HEK293 (cell line): ENCODE data around the gene PGM2.

Experiments used
- CTCF ChIA-PET: fragments of 350-600 bp; formaldehyde crosslinking; extraction: SDS; loops from one replicate; lab custom pipeline; 2021; ENCODE audit warnings: antibody characterized with exemption; lab: Yijun Ruan, JAX
- POLR2A ChIA-PET: fragments of 300-600 bp; formaldehyde crosslinking; extraction: SDS; loops from one replicate; lab custom pipeline; 2020; ENCODE audit warnings: antibody characterized with exemption, inconsistent platforms; lab: Yijun Ruan, JAX
- H3K27ac ChIP-seq: fragments of 200-500 bp; sonication (Bioruptor generic); 2 replicates; pipeline ENCODE4 v1.5.1; 2014; ENCODE audit warnings: low read depth, low read length, control low read depth, inconsistent platforms; ENCODE audit errors: extremely low read depth
- H3K36me3 ChIP-seq, 2 experiments: fragments of 200-500 bp in 1 of 2; sonication (Bioruptor generic) in 1 of 2; 1 replicate in 1 of 2; 2 replicates in 1 of 2; pipeline ENCODE4 v1.5.1; 2014 to 2017; ENCODE audit warnings: inconsistent platforms in 2 of 2, low read length in 2 of 2; ENCODE audit not compliant: control insufficient read depth in 2 of 2, insufficient read depth in 1 of 2
- H3K4me1 ChIP-seq: fragments of 200-500 bp; sonication (Bioruptor generic); 2 replicates; pipeline ENCODE4 v1.5.1; 2014; ENCODE audit warnings: mild to moderate bottlenecking, low read length, inconsistent platforms; ENCODE audit not compliant: control insufficient read depth, insufficient read depth
- H3K4me3 ChIP-seq: 2 replicates; pipeline ENCODE4 v1.5.1; 2011; ENCODE audit warnings: low read depth, mild to moderate bottlenecking, control low read depth, low read length, moderate library complexity
- H3K9me3 ChIP-seq: fragments of 200-500 bp; sonication (Bioruptor generic); 2 replicates; pipeline ENCODE4 v1.5.1; 2014; ENCODE audit warnings: low read depth, low read length, inconsistent platforms; ENCODE audit not compliant: control insufficient read depth, insufficient read depth
- IKZF3 ChIP-seq: fragments of 450-650 bp; IDR thresholded peaks from 2 replicates; pipeline ENCODE4 v1.5.0; 2018; ENCODE audit warnings: missing biosample characterization, mild to moderate bottlenecking, missing genetic modification characterization, moderate library complexity
- ZBTB20 ChIP-seq: fragments of 450-650 bp; formaldehyde crosslinking; IDR thresholded peaks from 2 replicates; pipeline ENCODE4 v1.5.1; 2016; ENCODE audit warnings: missing biosample characterization, missing genetic modification characterization
- ZBTB48 ChIP-seq: fragments of 450-650 bp; formaldehyde crosslinking; IDR thresholded peaks from 2 replicates; pipeline ENCODE4 v1.5.1; 2016; ENCODE audit warnings: missing biosample characterization, missing genetic modification characterization
- ZNF529 ChIP-seq: fragments of 450-650 bp; formaldehyde crosslinking; IDR thresholded peaks from 2 replicates; pipeline ENCODE4 v1.5.1; 2017; ENCODE audit warnings: missing genetic modification characterization, missing biosample characterization; ENCODE audit not compliant: insufficient replicate concordance
- ZNF654 ChIP-seq: fragments of 450-650 bp; formaldehyde crosslinking; IDR thresholded peaks from 2 replicates; pipeline ENCODE4 v1.5.1; 2016; ENCODE audit warnings: low read depth, missing biosample characterization, missing genetic modification characterization
- TF ChIP-seq, protein P1 (sequence below): fragments of 450-650 bp; formaldehyde crosslinking; IDR thresholded peaks from 2 replicates; pipeline ENCODE4; 2016; ENCODE audit warnings: missing biosample characterization, missing genetic modification characterization
- TF ChIP-seq, protein P2 (sequence below): fragments of 450-650 bp; formaldehyde crosslinking; IDR thresholded peaks from 2 replicates; pipeline ENCODE4 v1.5.1; 2016; ENCODE audit warnings: missing biosample characterization, missing genetic modification characterization
- TF ChIP-seq, protein P3 (sequence below): fragments of 450-650 bp; formaldehyde crosslinking; IDR thresholded peaks from 2 replicates; pipeline ENCODE4 v1.5.1; 2016; ENCODE audit warnings: missing biosample characterization, missing genetic modification characterization
- TF ChIP-seq, protein P4 (sequence below): fragments of 450-650 bp; formaldehyde crosslinking; conservative IDR thresholded peaks from 2 replicates; pipeline ENCODE4 v1.5.1; 2016; ENCODE audit warnings: low read depth, missing biosample characterization, missing genetic modification characterization
- TF ChIP-seq, protein P5 (sequence below): fragments of 450-650 bp; formaldehyde crosslinking; IDR thresholded peaks from 2 replicates; pipeline ENCODE4 v1.5.1; 2016; ENCODE audit warnings: missing biosample characterization, missing genetic modification characterization
- TF ChIP-seq, protein P6 (sequence below): fragments of 450-650 bp; formaldehyde crosslinking; IDR thresholded peaks from 2 replicates; pipeline ENCODE4 v1.5.1; 2016; ENCODE audit warnings: missing biosample characterization, missing genetic modification characterization

Gene PGM2

DNA sequence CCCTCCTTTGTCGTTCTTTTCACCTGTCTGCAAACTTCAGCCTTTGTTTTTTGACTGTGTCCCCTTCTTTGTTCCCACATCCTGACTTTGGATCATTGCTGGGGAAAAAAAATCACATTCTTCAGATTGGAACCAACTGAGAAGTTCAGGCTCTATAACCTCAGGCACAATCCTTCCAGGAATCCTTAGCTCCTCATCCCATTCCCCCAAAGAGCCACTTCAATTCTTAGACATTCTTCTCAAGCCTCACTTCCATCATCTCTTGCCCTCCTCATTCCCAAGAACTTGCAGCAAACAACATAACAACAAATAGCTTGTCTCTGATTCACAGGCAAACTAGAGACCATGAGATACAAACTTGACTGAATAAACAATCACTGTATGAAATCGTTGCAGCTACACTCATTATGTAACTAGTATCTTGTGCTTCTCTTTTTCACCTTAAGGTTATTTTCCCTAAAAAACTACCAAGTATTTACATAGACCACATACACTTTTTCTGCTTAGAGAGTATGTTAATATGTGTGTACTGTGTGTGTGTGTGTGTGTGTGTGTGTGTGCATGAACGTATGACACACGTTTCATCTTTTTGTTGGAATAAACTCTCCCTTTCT is 26.4 kb upstream of the PGM2 start:
- Histone ChIP-seq H3K9me3 (no peaks in the 10 kb centered on the region), H3K27ac (no peak overlapping the region), H3K36me3 (no peaks in the 10 kb centered on the region), H3K4me3 (no peak overlapping the region), H3K4me1 (no peaks in the 10 kb centered on the region)
- CTCF ChIA-PET: interaction anchor here (0.6 to 1.1 kb wide), 6 partner anchors 28 to 875 kb away, joined by 3 to 7 read pairs (median 3); no protein-coding TSS in a partner anchor
- no peak for TF ChIP-seq ZBTB48 (tag by site-specific recombination)
- TF ChIP-seq, protein P1, sequence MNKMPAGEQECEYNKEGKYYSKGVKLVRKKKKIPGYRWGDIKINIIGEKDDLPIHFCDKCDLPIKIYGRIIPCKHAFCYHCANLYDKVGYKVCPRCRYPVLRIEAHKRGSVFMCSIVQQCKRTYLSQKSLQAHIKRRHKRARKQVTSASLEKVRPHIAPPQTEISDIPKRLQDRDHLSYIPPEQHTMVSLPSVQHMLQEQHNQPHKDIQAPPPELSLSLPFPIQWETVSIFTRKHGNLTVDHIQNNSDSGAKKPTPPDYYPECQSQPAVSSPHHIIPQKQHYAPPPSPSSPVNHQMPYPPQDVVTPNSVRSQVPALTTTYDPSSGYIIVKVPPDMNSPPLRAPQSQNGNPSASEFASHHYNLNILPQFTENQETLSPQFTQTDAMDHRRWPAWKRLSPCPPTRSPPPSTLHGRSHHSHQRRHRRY (tag by site-specific recombination): no peak
- TF ChIP-seq, protein P2, sequence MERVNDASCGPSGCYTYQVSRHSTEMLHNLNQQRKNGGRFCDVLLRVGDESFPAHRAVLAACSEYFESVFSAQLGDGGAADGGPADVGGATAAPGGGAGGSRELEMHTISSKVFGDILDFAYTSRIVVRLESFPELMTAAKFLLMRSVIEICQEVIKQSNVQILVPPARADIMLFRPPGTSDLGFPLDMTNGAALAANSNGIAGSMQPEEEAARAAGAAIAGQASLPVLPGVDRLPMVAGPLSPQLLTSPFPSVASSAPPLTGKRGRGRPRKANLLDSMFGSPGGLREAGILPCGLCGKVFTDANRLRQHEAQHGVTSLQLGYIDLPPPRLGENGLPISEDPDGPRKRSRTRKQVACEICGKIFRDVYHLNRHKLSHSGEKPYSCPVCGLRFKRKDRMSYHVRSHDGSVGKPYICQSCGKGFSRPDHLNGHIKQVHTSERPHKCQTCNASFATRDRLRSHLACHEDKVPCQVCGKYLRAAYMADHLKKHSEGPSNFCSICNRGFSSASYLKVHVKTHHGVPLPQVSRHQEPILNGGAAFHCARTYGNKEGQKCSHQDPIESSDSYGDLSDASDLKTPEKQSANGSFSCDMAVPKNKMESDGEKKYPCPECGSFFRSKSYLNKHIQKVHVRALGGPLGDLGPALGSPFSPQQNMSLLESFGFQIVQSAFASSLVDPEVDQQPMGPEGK (tag by site-specific recombination): no peak
- POLR2A ChIA-PET: interaction anchor here (1.8 kb wide), 1 partner anchor 347 kb away, joined by 7 read pairs; a partner anchor contains a TSS

DNA sequence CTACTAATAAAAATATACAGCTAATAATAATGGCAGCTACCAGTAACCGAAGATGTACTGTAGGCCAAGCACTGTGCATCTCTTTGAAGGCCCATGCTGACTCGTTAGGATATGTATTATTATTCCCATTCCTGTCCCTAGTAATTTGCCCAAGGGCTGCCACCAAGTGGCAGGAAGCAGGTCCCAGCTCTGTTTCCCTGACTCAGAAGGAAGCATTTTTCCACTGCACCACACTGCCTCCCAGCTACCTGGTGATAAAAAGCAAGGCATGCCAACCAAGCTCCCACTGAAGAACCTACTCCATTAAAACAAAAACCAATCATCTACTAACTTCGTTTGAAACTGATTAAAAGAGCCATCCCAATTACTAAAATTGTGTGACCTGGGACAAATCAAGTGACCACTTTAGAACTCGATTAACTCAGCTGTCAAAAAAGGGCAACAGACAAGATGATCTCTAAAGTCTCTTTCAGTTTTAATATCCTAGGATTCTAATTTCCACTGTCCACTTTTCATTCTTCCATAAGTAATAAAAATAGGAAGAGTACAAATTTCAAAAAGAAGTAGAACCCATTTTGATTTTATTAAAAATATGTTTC is 24.3 kb upstream of the PGM2 start:
- Histone ChIP-seq H3K4me3 (no peak overlapping the region), H3K27ac (no peak overlapping the region), H3K36me3 (no peaks in the 10 kb centered on the region), H3K9me3 (no peaks in the 10 kb centered on the region), H3K4me1 (no peaks in the 10 kb centered on the region)
- CTCF ChIA-PET: interaction anchor here (0.5 to 1.9 kb wide), 30 partner anchors 8 to 927 kb away, joined by 3 to 31 read pairs (median 3); partner anchors contain the start of genes PGM2 and RELL1
- 0 out of 2 replicates have a peak, but pooled peaks have one; percentile 39 for TF ChIP-seq IKZF3 (tag by site-specific recombination)
- TF ChIP-seq ZBTB20 (tag by site-specific recombination): peak; percentile 68
- TF ChIP-seq, protein P3, sequence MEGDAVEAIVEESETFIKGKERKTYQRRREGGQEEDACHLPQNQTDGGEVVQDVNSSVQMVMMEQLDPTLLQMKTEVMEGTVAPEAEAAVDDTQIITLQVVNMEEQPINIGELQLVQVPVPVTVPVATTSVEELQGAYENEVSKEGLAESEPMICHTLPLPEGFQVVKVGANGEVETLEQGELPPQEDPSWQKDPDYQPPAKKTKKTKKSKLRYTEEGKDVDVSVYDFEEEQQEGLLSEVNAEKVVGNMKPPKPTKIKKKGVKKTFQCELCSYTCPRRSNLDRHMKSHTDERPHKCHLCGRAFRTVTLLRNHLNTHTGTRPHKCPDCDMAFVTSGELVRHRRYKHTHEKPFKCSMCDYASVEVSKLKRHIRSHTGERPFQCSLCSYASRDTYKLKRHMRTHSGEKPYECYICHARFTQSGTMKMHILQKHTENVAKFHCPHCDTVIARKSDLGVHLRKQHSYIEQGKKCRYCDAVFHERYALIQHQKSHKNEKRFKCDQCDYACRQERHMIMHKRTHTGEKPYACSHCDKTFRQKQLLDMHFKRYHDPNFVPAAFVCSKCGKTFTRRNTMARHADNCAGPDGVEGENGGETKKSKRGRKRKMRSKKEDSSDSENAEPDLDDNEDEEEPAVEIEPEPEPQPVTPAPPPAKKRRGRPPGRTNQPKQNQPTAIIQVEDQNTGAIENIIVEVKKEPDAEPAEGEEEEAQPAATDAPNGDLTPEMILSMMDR: peak; percentile 57; the same call in 1 of the 2 replicates
- TF ChIP-seq, protein P4, sequence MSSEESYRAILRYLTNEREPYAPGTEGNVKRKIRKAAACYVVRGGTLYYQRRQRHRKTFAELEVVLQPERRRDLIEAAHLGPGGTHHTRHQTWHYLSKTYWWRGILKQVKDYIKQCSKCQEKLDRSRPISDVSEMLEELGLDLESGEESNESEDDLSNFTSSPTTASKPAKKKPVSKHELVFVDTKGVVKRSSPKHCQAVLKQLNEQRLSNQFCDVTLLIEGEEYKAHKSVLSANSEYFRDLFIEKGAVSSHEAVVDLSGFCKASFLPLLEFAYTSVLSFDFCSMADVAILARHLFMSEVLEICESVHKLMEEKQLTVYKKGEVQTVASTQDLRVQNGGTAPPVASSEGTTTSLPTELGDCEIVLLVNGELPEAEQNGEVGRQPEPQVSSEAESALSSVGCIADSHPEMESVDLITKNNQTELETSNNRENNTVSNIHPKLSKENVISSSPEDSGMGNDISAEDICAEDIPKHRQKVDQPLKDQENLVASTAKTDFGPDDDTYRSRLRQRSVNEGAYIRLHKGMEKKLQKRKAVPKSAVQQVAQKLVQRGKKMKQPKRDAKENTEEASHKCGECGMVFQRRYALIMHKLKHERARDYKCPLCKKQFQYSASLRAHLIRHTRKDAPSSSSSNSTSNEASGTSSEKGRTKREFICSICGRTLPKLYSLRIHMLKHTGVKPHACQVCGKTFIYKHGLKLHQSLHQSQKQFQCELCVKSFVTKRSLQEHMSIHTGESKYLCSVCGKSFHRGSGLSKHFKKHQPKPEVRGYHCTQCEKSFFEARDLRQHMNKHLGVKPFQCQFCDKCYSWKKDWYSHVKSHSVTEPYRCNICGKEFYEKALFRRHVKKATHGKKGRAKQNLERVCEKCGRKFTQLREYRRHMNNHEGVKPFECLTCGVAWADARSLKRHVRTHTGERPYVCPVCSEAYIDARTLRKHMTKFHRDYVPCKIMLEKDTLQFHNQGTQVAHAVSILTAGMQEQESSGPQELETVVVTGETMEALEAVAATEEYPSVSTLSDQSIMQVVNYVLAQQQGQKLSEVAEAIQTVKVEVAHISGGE: peak; percentile 90
- TF ChIP-seq, protein P5, sequence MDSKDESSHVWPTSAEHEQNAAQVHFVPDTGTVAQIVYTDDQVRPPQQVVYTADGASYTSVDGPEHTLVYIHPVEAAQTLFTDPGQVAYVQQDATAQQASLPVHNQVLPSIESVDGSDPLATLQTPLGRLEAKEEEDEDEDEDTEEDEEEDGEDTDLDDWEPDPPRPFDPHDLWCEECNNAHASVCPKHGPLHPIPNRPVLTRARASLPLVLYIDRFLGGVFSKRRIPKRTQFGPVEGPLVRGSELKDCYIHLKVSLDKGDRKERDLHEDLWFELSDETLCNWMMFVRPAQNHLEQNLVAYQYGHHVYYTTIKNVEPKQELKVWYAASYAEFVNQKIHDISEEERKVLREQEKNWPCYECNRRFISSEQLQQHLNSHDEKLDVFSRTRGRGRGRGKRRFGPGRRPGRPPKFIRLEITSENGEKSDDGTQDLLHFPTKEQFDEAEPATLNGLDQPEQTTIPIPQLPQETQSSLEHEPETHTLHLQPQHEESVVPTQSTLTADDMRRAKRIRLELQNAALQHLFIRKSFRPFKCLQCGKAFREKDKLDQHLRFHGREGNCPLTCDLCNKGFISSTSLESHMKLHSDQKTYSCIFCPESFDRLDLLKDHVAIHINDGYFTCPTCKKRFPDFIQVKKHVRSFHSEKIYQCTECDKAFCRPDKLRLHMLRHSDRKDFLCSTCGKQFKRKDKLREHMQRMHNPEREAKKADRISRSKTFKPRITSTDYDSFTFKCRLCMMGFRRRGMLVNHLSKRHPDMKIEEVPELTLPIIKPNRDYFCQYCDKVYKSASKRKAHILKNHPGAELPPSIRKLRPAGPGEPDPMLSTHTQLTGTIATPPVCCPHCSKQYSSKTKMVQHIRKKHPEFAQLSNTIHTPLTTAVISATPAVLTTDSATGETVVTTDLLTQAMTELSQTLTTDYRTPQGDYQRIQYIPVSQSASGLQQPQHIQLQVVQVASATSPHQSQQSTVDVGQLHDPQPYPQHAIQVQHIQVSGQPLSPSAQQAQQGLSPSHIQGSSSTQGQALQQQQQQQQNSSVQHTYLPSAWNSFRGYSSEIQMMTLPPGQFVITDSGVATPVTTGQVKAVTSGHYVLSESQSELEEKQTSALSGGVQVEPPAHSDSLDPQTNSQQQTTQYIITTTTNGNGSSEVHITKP (tag by site-specific recombination): 0 out of 2 replicates have a peak, but pooled peaks have one; percentile 19
- TF ChIP-seq, protein P6, sequence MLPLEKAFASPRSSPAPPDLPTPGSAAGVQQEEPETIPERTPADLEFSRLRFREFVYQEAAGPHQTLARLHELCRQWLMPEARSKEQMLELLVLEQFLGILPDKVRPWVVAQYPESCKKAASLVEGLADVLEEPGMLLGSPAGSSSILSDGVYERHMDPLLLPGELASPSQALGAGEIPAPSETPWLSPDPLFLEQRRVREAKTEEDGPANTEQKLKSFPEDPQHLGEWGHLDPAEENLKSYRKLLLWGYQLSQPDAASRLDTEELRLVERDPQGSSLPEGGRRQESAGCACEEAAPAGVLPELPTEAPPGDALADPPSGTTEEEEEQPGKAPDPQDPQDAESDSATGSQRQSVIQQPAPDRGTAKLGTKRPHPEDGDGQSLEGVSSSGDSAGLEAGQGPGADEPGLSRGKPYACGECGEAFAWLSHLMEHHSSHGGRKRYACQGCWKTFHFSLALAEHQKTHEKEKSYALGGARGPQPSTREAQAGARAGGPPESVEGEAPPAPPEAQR (tag by site-specific recombination): no peak
- peak; percentile 50 for TF ChIP-seq ZNF654 (tag by site-specific recombination)
- no peak for TF ChIP-seq ZNF529 (tag by site-specific recombination)
- POLR2A ChIA-PET: interaction anchor here (0.6 to 1.8 kb wide), 2 partner anchors 25 to 349 kb away, joined by 3 to 7 read pairs; a partner anchor contains a TSS
